ENCODE results near the gene NAA50.

GRCh38 chr3:113684271-113684819 is 61.7 kb downstream of the NAA50 start:
- TF ChIP-seq CTBP1 (IDR thresholded peaks at IDR 0.05; ENCODE audit: borderline replicate concordance) (no peak), ELF4 (IDR thresholded peaks at IDR 0.05) (no peak), ARNT (IDR thresholded peaks at IDR 0.05) (no peak), SP1 (IDR thresholded peaks at IDR 0.05) (no peak), L3MBTL2 (conservative IDR thresholded peaks at IDR 0.05) (no peak), NFRKB (IDR thresholded peaks at IDR 0.05) (no peak), FOXM1 (IDR thresholded peaks at IDR 0.05; ENCODE audit: borderline replicate concordance) (no peak), SUZ12 (IDR thresholded peaks at IDR 0.05) (no peak)

All from HEK293T (cell line).